Activated CD4-positive, alpha-beta T cell treated with anti-CD3 and anti-CD28 coated beads, Interleukin-2, amount 50 U/mL, for 1 hour (primary cell): ENCODE results near the gene AMOTL2.

Source experiments
- DNase-seq: peaks from one replicate; pipeline ENCODE4 v3.0.0-alpha.2; 2020

The AMOTL2 gene

GRCh38 chr3:134374105-134374790, at the start of gene AMOTL2:
TSS of gene AMOTL2 (minus strand) at chr3:134374447. CDS start at chr3:134371433, 3,014 bp downstream.
- peak; percentile 6 for DNase-seq

- no peak for DNase-seq
These were observed 48.9 kb upstream of the AMOTL2 start for GRCh38 chr3:134423153-134423552.

- DNase-seq, result no peak
These were observed 45.7 kb upstream of the AMOTL2 start for GRCh38 chr3:134419960-134420321.

GRCh38 chr3:134419214-134419959, 45.1 kb upstream of the AMOTL2 start:
- DNase-seq, result no peak

- DNase-seq, result no peak
These were observed 34.8 kb upstream of the AMOTL2 start for GRCh38 chr3:134409041-134409440.

- DNase-seq, result no peak
These were observed 33.0 kb upstream of the AMOTL2 start for GRCh38 chr3:134407239-134407625.

GRCh38 chr3:134406331-134407238, 32.3 kb upstream of the AMOTL2 start:
- no peak for DNase-seq

- no peak for DNase-seq
These were observed 30.2 kb upstream of the AMOTL2 start for GRCh38 chr3:134404366-134404885.

GRCh38 chr3:134397755-134398154, 23.5 kb upstream of the AMOTL2 start:
- DNase-seq, result no peak

GRCh38 chr3:134395103-134395502, 20.9 kb upstream of the AMOTL2 start:
- DNase-seq, result no peak

- DNase-seq, result no peak
These were observed 20.1 kb upstream of the AMOTL2 start for GRCh38 chr3:134394380-134394779.

- no peak for DNase-seq
These were observed 18.8 kb upstream of the AMOTL2 start for GRCh38 chr3:134393074-134393473.

GRCh38 chr3:134392336-134392983, 18.2 kb upstream of the AMOTL2 start:
- no peak for DNase-seq

GRCh38 chr3:134389865-134390264, 15.6 kb upstream of the AMOTL2 start:
- no peak for DNase-seq

GRCh38 chr3:134388788-134389485, 14.7 kb upstream of the AMOTL2 start:
- DNase-seq, result no peak

GRCh38 chr3:134388292-134388691, 14.0 kb upstream of the AMOTL2 start:
- no peak for DNase-seq

GRCh38 chr3:134387293-134387692, 13.0 kb upstream of the AMOTL2 start:
- no peak for DNase-seq

- DNase-seq, result no peak
These were observed 10.7 kb upstream of the AMOTL2 start for GRCh38 chr3:134384963-134385362.

GRCh38 chr3:134381831-134382442, 7.7 kb upstream of the AMOTL2 start:
- DNase-seq, result no peak

- DNase-seq, result no peak
These were observed 6.8 kb upstream of the AMOTL2 start for GRCh38 chr3:134381076-134381475.

- no peak for DNase-seq
These were observed 6.0 kb upstream of the AMOTL2 start for GRCh38 chr3:134380249-134380648.

- DNase-seq, result no peak
These were observed 4.6 kb upstream of the AMOTL2 start for GRCh38 chr3:134378818-134379217.
